Spinal cord (tissue), 10 donors: ENCODE measurements around the gene TRANK1. TPM values are rescaled to one million over a fixed set of nuclear protein-coding genes. Genes with fewer than 3 reads are reported as not detected.
"Not testable (repeated sequence)": the region's sequence is repeated elsewhere in the genome, so short reads cannot be mapped to it uniquely, and the experiment has no call there.

Experiments used
- DNase-seq, 6 donors: peaks; one replicate each; pipeline versions ENCODE4 v3.0.0 to v3.0.0-alpha.2; 2013 to 2015; ENCODE audit warnings: low spot score in 6 of 6, low read depth in 4 of 6
- H3K27ac ChIP-seq: one replicate; pipeline ENCODE4 v1.5.1; 2013; ENCODE audit warnings: low read depth, low read length, control low read depth
- H3K27me3 ChIP-seq: one replicate; pipeline ENCODE4 v1.6.1; 2013; ENCODE audit warnings: low read length; ENCODE audit not compliant: control insufficient read depth, insufficient read depth
- H3K36me3 ChIP-seq: one replicate; pipeline ENCODE4 v1.6.1; 2013; ENCODE audit warnings: low read length; ENCODE audit not compliant: control insufficient read depth, insufficient read depth
- H3K4me1 ChIP-seq: one replicate; pipeline ENCODE4 v1.6.1; 2013; ENCODE audit warnings: low read length; ENCODE audit not compliant: control insufficient read depth, insufficient read depth
- H3K4me3 ChIP-seq: one replicate; pipeline ENCODE4 v1.5.1; 2013; ENCODE audit warnings: low read depth, low read length, control low read depth
- H3K9me3 ChIP-seq: one replicate; pipeline ENCODE4 v1.6.1; 2013; ENCODE audit warnings: low read length; ENCODE audit not compliant: control insufficient read depth, insufficient read depth
- WGBS: methylation state at CpG from one replicate; pipeline ENCODE4 v1.1.5; 2013; ENCODE audit warnings: missing lambda C conversion rate; ENCODE audit not compliant: insufficient coverage; 5-methylcytosine and 5-hydroxymethylcytosine counted together
- polyA plus RNA-seq, 2 donors: library from polyadenylated mRNA; unstranded; fragments of 120-200 nt; gene quantifications; one replicate each; pipeline ENCODE4 v1.2.1, GENCODE V29; 2013; ENCODE audit not compliant: insufficient read length in 2 of 2
- total RNA-seq, 2 donors: library from RNA; depleted of rRNA in 1 of 2; stranded (reverse); fragments of 120-200 nt in 1 of 2; fragments of >200 nt in 1 of 2; gene quantifications; one replicate each; pipeline versions ENCODE4 v1.2.3 to v1.2.4, GENCODE V29; 2013 to 2014
- donor health status: healthy.

Gene TRANK1
- total and polyA plus RNA-seq, 4 donors: 11.1 to 22.4 (median 20.0) TPM

DNA sequence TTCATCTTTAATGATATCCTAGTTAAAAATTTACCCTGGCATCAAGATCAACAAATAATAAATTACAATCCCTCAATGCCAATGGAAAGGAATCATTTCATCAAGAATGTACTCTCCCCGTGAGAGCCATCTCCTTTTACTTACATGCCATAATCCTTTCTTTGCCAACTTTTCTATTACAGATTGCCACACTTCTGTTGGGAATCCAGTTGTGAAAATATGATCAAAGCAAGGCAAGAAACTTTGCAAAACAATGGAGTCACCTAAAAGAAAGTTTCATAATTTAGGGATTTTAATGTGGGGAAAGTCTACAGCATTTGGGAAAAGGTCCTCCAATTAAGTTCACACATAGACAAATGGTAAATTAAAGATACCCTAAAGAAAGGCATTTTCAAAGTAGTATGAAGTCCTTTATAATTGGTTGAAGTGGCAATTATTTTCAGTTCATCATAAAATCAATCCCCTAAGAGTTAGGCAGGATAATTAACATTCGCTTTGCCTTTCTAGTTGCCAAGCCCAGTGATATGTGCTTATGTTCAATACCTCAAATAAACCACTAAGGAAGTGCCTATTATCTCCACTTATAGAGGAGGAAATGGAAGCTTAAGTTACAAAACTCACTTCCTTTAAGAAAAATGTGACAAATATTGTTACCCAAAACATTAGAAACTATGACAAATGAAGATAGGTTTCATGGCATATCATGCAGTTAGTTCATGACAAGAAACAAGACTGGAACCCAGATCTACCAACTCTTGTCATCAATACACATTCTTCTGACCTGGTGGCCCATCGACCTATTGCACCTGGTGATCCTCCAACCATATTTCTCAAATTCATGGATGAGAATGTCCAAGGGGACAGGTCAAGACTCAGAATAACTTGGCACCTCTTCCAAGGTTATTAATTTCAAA, 49.1 kb downstream of the TRANK1 start:
- DNase-seq: no peak
- 83% methylated on average over 1 of the region's 3 CpGs for WGBS
- H3K27me3 ChIP-seq: no peaks in the 10 kb centered on the region
- H3K27ac ChIP-seq: no peak overlapping the region
- H3K4me1 ChIP-seq: no peaks in the 10 kb centered on the region
- no peak overlapping the region for H3K4me3 ChIP-seq
- no peaks in the 10 kb centered on the region for H3K9me3 ChIP-seq
- H3K36me3 ChIP-seq: peaks cover 17% of the 10 kb centered on the region

DNA sequence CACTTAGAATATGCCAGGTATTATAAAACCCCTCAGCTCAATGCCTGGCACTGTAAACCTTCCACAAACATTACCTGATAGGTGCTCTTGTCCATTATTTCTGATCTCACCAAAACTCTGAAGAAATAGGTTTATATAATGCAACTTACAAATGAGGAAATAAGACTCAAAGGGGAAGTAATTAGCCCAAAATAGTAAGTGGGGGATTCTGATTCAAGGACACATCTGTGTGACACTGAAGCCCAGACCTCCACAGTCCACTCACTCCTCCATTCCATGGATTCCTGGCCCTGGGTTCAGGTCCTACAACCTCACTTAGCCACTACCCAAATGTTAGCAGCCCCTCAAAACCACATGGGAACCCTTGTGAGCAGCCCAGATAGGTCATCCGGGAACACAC, 49.9 kb downstream of the TRANK1 start:
- no peak for DNase-seq
- Histone ChIP-seq H3K9me3 (no peaks in the 10 kb centered on the region), H3K36me3 (peaks cover 20% of the 10 kb centered on the region), H3K27me3 (no peaks in the 10 kb centered on the region), H3K4me3 (no peak overlapping the region), H3K27ac (no peak overlapping the region), H3K4me1 (no peaks in the 10 kb centered on the region)
- no CpG with 5 or more reads among the region's 1 CpG for WGBS

DNA sequence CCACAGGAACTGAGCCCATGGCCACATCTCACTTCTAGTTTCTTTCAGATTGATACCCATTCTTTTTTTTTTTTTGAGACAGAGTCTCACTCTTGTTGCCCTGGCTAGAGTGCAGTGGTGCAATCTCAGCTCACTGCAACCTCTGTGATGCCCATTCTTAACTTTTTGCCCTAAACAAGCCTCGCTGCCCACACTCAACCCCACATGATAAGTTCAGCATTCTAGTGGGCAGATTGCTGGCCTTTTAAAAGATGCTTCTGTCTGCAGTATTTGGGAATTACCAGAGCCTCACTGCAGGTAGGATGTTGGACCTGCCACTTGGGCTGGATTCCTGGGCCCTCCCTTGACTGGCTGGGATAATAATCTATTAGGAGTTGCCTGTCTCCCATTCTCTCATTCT, 51.0 kb downstream of the TRANK1 start:
- Histone ChIP-seq H3K4me3 (no peak overlapping the region), H3K27me3 (no peaks in the 10 kb centered on the region), H3K4me1 (no peaks in the 10 kb centered on the region), H3K9me3 (no peaks in the 10 kb centered on the region), H3K36me3 (peaks cover 30% of the 10 kb centered on the region), H3K27ac (no peak overlapping the region)
- DNase-seq: no peak
- WGBS: 100% methylated on average over 1 of the region's 1 CpG

DNA sequence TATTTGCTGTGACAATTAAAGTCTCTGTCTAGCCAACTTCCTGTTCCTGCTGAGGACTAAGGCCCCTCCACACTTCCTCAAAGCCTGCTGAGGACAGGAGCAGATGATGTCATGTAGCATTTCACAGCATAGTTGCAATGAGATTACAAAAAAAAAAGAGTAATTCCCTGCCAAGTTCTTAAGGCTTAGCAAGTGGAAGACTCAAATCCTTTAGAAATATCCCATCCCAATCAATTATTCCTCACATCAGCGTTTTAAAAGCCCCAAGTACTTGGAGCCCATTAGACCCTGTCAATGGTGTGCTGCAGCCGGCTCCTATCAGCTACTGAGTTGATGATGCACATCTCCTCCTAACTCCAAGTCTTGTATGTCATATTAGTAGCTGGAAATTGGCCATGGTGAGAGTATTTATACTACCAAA, 51.7 kb downstream of the TRANK1 start:
- 80% methylated on average over 1 of the region's 2 CpGs for WGBS
- peak in 1 of 6 donors; percentile 36 for DNase-seq
- Histone ChIP-seq H3K27me3 (no peaks in the 10 kb centered on the region), H3K4me3 (no peak overlapping the region), H3K4me1 (no peaks in the 10 kb centered on the region), H3K27ac (no peak overlapping the region), H3K36me3 (peaks cover 25% of the 10 kb centered on the region), H3K9me3 (no peaks in the 10 kb centered on the region)

DNA sequence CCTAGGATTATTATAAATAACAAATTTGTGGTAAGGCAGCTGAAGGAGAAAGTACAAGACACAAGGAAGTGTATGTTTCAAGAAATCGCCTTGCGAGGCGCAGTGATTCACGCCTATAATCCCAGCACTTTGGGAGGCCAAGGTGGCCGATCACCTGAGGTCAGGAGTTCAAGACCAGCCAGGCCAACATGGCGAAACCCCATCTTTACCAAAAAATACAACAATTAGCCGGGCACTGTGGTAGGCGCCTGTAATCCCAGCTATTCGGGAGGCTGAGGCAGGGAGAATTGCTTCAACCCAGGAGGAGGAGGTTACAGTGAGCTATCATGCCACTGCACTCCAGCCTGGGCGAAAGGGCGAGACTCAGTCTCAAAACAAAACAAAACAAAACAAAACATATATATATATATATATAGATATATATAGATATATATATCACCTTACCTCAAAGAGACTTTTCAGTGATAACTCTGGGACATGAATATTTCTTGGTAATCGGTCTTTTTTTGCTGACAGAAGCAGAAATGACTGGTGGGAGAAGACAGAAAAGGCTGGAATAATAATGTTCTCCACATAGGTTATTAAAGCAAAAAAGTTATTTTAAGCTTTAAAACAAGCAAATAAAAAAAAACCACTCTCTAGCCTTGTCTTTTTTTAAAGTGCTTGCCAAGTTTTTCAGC, 52.3 kb downstream of the TRANK1 start:
- Histone ChIP-seq H3K9me3 (no peaks in the 10 kb centered on the region), H3K36me3 (peaks cover 24% of the 10 kb centered on the region), H3K27ac (no peak overlapping the region), H3K4me1 (no peaks in the 10 kb centered on the region), H3K27me3 (no peaks in the 10 kb centered on the region), H3K4me3 (no peak overlapping the region)
- WGBS: no CpG with 5 or more reads among the region's 12 CpGs
- DNase-seq: no peak

DNA sequence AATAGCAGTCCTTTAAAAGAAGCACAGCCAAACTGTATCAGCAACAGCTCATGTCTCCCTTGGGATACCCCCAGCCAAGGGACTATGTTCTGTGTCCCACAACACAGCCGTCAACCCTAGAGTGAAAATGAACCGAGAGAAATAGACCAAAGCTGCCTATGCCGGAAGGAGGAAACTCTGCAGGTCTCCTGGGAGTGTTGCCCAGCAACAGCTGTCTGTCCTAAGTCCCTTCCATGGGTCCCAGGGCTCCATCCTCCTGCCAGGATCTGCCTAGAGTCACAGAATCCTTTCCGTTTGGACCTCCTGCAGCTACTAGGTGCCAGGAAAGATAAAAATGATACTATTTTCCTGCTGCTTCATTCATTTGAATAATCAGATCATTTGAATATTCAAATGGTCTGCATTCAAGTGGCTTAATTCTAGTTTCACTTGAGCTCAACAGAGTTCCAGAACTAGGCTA, 53.1 kb downstream of the TRANK1 start:
- Histone ChIP-seq H3K4me3 (no peak overlapping the region), H3K4me1 (no peaks in the 10 kb centered on the region), H3K36me3 (peaks cover 19% of the 10 kb centered on the region), H3K27me3 (no peaks in the 10 kb centered on the region), H3K9me3 (no peaks in the 10 kb centered on the region), H3K27ac (no peak overlapping the region)
- WGBS: 20% methylated on average over 2 of the region's 4 CpGs
- DNase-seq: peak in 2 of 6 donors; percentile 43 to 58

DNA sequence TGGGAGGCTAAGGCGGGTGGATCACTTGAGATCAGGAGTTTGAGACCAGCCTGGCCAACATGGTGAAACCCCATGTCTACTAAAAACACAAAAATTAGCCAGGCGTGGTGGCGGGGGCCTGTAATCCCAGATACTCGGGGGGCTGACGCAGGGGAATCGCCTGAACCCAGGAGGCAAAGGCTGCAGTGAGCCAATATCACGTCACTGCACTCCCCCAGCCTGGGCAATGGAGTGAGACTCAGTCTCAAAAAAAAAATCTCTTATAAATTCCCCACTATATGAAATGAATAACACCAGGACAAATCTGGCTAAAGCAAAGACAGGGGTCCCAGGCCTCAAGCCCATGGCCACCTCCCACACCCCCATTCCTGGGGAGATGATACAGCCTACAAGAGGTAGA, 53.8 kb downstream of the TRANK1 start:
- not testable (repeated sequence) for H3K4me3 ChIP-seq, H3K27me3 ChIP-seq, DNase-seq, H3K9me3 ChIP-seq, H3K27ac ChIP-seq, H3K4me1 ChIP-seq
- 90% methylated on average over 6 of the region's 7 CpGs for WGBS
- H3K36me3 ChIP-seq: peaks cover 19% of the 10 kb centered on the region

DNA sequence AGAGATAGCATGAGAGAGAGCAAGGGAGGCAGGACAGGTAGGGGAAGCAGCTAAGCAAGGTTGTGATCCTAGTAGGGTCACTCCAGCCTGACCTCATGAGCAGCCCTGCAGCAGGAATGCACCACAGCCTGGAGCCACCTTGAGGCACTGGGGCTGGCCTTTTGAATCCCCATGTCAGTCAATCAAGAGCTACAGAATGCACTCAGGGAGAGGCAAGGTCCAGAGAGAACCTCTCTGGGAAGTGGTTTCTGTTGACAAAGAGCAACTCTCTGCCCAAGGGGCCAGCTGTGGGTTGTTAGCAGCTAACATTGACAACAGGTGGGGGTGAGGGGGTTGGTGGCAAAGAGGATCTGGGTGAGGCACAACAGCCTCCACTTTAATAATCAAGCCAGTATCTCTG, 54.6 kb downstream of the TRANK1 start:
- no peaks in the 10 kb centered on the region for H3K27me3 ChIP-seq
- H3K36me3 ChIP-seq: peaks cover 19% of the 10 kb centered on the region

DNA sequence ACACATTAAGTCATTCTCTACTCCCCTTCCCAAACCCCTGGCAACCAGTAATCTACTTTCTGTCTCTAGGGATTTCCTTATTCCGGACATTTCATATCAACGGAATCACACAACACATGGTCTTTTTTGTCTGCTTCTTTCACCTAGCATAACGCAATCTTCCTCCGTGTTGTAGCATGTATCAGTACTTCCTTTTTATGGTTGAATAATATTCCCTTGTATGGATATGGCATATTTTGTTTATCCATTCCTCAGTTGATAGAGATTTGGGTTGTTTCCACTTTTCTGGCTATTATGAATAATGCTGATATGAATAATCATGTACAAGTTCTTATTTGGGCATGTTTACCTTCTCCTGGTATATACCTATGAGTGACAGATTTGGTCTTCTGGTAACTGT, 63.1 kb downstream of the TRANK1 start:
- no peak overlapping the region for H3K27ac ChIP-seq
- no peaks in the 10 kb centered on the region for H3K36me3 ChIP-seq
- DNase-seq: no peak
- H3K27me3 ChIP-seq: no peaks in the 10 kb centered on the region
- WGBS: no CpG with 5 or more reads among the region's 4 CpGs
- no peaks in the 10 kb centered on the region for H3K4me1 ChIP-seq
- no peak overlapping the region for H3K4me3 ChIP-seq
- no peaks in the 10 kb centered on the region for H3K9me3 ChIP-seq

More for the DNA sequence above, 54.6 kb downstream of the TRANK1 start:
- H3K9me3 ChIP-seq: no peaks in the 10 kb centered on the region
- no peak overlapping the region for H3K27ac ChIP-seq
- no peak for DNase-seq
- no peak overlapping the region for H3K4me3 ChIP-seq
- H3K4me1 ChIP-seq: no peaks in the 10 kb centered on the region

DNA sequence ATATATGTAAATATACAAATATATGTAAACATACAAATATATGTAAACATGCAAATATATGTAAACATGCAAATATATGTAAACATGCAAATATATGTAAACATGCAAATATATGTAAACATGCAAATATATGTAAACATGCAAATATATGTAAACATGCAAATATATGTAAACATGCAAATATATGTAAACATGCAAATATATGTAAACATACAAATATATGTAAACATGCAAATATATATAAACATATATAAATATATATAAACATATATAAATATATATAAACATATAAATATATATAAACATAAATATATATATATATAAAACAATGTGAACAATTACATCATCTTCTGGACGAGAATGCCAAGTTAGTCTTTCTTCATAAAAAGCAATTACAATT, 65.0 kb downstream of the TRANK1 start:
- H3K27ac ChIP-seq, H3K36me3 ChIP-seq, H3K9me3 ChIP-seq, H3K27me3 ChIP-seq, H3K4me3 ChIP-seq, DNase-seq, H3K4me1 ChIP-seq: not testable (repeated sequence)
- 83% methylated on average over 1 of the region's 1 CpG for WGBS
